Endothelial cell (in vitro differentiated cells): ENCODE results near the gene SEPTIN11. TPM values are rescaled to one million over a fixed set of nuclear protein-coding genes. Genes with fewer than 3 reads are reported as not detected.

Experiments used
- DNase-seq: peaks from one replicate; pipeline ENCODE4 v3.0.0; 2021; ENCODE audit warnings: low spot score
- H3K27ac Mint-ChIP-seq: one replicate; pipeline ENCODE4 v1.8.0; 2021; ENCODE audit warnings: mixed read lengths, inconsistent platforms; ENCODE audit not compliant: unreplicated experiment
- H3K27me3 Mint-ChIP-seq: one replicate; pipeline ENCODE4 v1.8.0; 2021; ENCODE audit warnings: mild to moderate bottlenecking, moderate library complexity, mixed read lengths, inconsistent platforms; ENCODE audit not compliant: unreplicated experiment
- H3K36me3 Mint-ChIP-seq: one replicate; pipeline ENCODE4 v1.8.0; 2021; ENCODE audit warnings: mild to moderate bottlenecking, low read depth, mixed read lengths, inconsistent platforms; ENCODE audit not compliant: unreplicated experiment
- H3K4me1 Mint-ChIP-seq: one replicate; pipeline ENCODE4 v1.8.0; 2021; ENCODE audit warnings: mild to moderate bottlenecking, mixed read lengths, inconsistent platforms; ENCODE audit not compliant: unreplicated experiment
- H3K4me3 Mint-ChIP-seq: one replicate; pipeline ENCODE4 v1.8.0; 2021; ENCODE audit warnings: mild to moderate bottlenecking, mixed read lengths, inconsistent platforms; ENCODE audit not compliant: unreplicated experiment
- H3K9me3 Mint-ChIP-seq: one replicate; pipeline ENCODE4 v1.8.0; 2021; ENCODE audit warnings: mixed read lengths, inconsistent platforms; ENCODE audit not compliant: unreplicated experiment
- CTCF ChIP-seq: fragments of 200-600 bp; sonication (generic); IDR thresholded peaks from one replicate; pipeline ENCODE4 v1.5.0; 2021; ENCODE audit warnings: antibody characterized with exemption; ENCODE audit not compliant: unreplicated experiment
- total RNA-seq: library from RNA; stranded (reverse); fragmentation: NEBNext Ultra II Directional; extraction: Animal tissue kit (Norgen Biotek cat#: 25700); gene quantifications from one replicate; pipeline ENCODE4 v1.2.1, GENCODE V29; 2021; ENCODE audit not compliant: unreplicated experiment

SEPTIN11 gene
- total RNA-seq, 1 donor from 2014 or later = 331 TPM

GRCh38 chr4:76957004-76957738 lies 7.6 kb downstream of the SEPTIN11 start:
- peaks cover 61% of the 10 kb centered on the region for H3K4me1 Mint-ChIP-seq
- no peak overlapping the region for H3K4me3 Mint-ChIP-seq
- no peak for DNase-seq
- no peaks in the 10 kb centered on the region for H3K9me3 Mint-ChIP-seq
- peaks cover 11% of the 10 kb centered on the region for H3K36me3 Mint-ChIP-seq
- TF ChIP-seq CTCF = no peak
- peak overlapping the region; percentile 23 for H3K27ac Mint-ChIP-seq
- H3K27me3 Mint-ChIP-seq = peaks cover 5% of the 10 kb centered on the region

- Mint-ChIP-seq H3K4me1 (peaks cover 46% of the 10 kb centered on the region), H3K27me3 (peaks cover 5% of the 10 kb centered on the region), H3K9me3 (no peaks in the 10 kb centered on the region), H3K27ac (no peak overlapping the region), H3K36me3 (peaks cover 5% of the 10 kb centered on the region), H3K4me3 (no peak overlapping the region)
- TF ChIP-seq CTCF = no peak
- no peak for DNase-seq
Measured at GRCh38 chr4:76958891-76959290, 9.3 kb downstream of the SEPTIN11 start.

- DNase-seq = no peak
- H3K9me3 Mint-ChIP-seq = no peaks in the 10 kb centered on the region
- peaks cover 36% of the 10 kb centered on the region for H3K4me1 Mint-ChIP-seq
- peaks cover 5% of the 10 kb centered on the region for H3K27me3 Mint-ChIP-seq
- no peak for TF ChIP-seq CTCF
- no peak overlapping the region for H3K4me3 Mint-ChIP-seq
- peaks cover 10% of the 10 kb centered on the region for H3K36me3 Mint-ChIP-seq
- no peak overlapping the region for H3K27ac Mint-ChIP-seq
Measured at GRCh38 chr4:76960014-76960413, 10.5 kb downstream of the SEPTIN11 start.

- Mint-ChIP-seq H3K4me3 (no peak overlapping the region), H3K4me1 (peaks cover 21% of the 10 kb centered on the region), H3K9me3 (no peaks in the 10 kb centered on the region), H3K27me3 (peaks cover 5% of the 10 kb centered on the region), H3K27ac (no peak overlapping the region), H3K36me3 (peaks cover 8% of the 10 kb centered on the region)
- no peak for TF ChIP-seq CTCF
- no peak for DNase-seq
Measured at GRCh38 chr4:76962406-76963130, 13.0 kb downstream of the SEPTIN11 start.
